Measurements from ENCODE around the gene NAV2. TPM values are rescaled to one million over a fixed set of nuclear protein-coding genes. Genes with fewer than 3 reads are reported as not detected.

The NAV2 gene
- total RNA-seq, 1 experiment from 2014 or later = 2.1 TPM

DNA sequence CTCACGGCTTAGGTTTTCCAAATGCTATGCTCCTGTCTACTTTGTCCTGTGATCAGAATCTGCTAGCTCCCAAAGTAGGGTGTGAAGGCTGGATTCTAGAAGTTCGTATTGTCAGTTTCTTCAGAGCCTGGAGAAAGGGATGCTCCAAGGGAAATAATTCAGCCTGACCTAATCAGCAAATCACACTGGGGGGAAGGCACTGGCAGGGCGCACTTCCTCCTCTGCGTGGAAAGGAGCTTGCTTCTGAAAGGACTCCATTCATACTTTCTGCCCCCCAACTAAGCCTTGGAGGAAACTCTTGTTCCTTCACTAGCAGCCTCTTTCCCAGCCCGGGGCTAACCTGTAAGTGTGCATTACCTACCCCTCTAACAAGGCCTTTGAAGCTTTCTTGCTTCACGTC, 165.9 kb downstream of the NAV2 start:
- Histone ChIP-seq H3K4me2 (ENCODE audit: low read length) (no peak overlapping the region), H3K9me3 (ENCODE audit: control insufficient read depth in 1 of 2, insufficient read depth in 1 of 2, low read depth in 1 of 2, low read length in 2 of 2) (no peaks in the 10 kb centered on the region), H3K36me3 (ENCODE audit: control insufficient read depth in 1 of 2, insufficient read depth in 2 of 2, low read length in 2 of 2) (no peaks in the 10 kb centered on the region), H3K27me3 (ENCODE audit: insufficient read depth, low read length) (no peaks in the 10 kb centered on the region), H3K4me3 (replicated peaks in 1 of 2; ENCODE audit: low read depth in 1 of 2, low read length in 2 of 2) (no peak overlapping the region), H2AFZ (ENCODE audit: low read depth, low read length, poor library complexity, severe bottlenecking) (no peak overlapping the region), H3K27ac (ENCODE audit: low read depth, low read length) (no peak overlapping the region), H4K20me1 (ENCODE audit: insufficient read depth) (no peaks in the 10 kb centered on the region), H3K9ac (ENCODE audit: low read length) (no peak overlapping the region), H3K79me2 (ENCODE audit: insufficient read depth, low read length) (no peaks in the 10 kb centered on the region), H3K4me1 (ENCODE audit: control insufficient read depth in 1 of 2, insufficient read depth in 2 of 2, low read length in 2 of 2) (no peaks in the 10 kb centered on the region), H3K9me2 (ENCODE audit: insufficient read depth) (no peaks in the 10 kb centered on the region; the same call in 1 of the 2 replicates)
- POLR2A ChIA-PET = no interaction called here
- no TSS peak for BruUV-seq (replicated peaks)
- TF ChIP-seq POLR2AphosphoS5 (IDR thresholded peaks at IDR 0.05; ENCODE audit: low read depth, low read length) = no peak
- TF ChIP-seq YY1 (IDR thresholded peaks at IDR 0.05; ENCODE audit: extremely low read depth, insufficient replicate concordance, low read depth, low read length) = no peak
- no peak for TF ChIP-seq ZFX (IDR thresholded peaks at IDR 0.05)
- no peak for TF ChIP-seq ZNF274 (IDR thresholded peaks at IDR 0.05; ENCODE audit: low read depth, low read length)
- TF ChIP-seq, protein P1, sequence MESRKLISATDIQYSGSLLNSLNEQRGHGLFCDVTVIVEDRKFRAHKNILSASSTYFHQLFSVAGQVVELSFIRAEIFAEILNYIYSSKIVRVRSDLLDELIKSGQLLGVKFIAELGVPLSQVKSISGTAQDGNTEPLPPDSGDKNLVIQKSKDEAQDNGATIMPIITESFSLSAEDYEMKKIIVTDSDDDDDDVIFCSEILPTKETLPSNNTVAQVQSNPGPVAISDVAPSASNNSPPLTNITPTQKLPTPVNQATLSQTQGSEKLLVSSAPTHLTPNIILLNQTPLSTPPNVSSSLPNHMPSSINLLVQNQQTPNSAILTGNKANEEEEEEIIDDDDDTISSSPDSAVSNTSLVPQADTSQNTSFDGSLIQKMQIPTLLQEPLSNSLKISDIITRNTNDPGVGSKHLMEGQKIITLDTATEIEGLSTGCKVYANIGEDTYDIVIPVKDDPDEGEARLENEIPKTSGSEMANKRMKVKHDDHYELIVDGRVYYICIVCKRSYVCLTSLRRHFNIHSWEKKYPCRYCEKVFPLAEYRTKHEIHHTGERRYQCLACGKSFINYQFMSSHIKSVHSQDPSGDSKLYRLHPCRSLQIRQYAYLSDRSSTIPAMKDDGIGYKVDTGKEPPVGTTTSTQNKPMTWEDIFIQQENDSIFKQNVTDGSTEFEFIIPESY (IDR thresholded peaks at IDR 0.05; ENCODE audit: extremely low read depth, insufficient replicate concordance, low read length) = no peak
- no peak for TF ChIP-seq ATF3 (IDR thresholded peaks at IDR 0.05)
- CTCF ChIA-PET = no interaction called here
- no peak for DNase-seq (ENCODE audit: low read depth, low spot score)
- RAD21 ChIA-PET (ENCODE audit: low non-redundant PET in 1 of 2, low total read pairs in 2 of 2, uncharacterized antibody in 2 of 2, unreplicated experiment in 2 of 2) = no interaction called here
- intact Hi-C loops (cut with micrococcal nuclease) = no loop called here
- no peak for ATAC-seq

All from HCT116 (cell line).